Cardiac fibroblast (primary cell): ENCODE measurements around the gene SLC5A12.

Experiments used
- DNase-seq, 2 donors: peaks; one replicate each; pipeline versions ENCODE4 v3.0.0 to v3.0.0-alpha.2; 2010; ENCODE audit warnings: low read depth in 2 of 2
- H3K4me3 ChIP-seq, 2 donors: replicated peaks in 1 of 2; 1 replicate in 1 of 2; 2 replicates in 1 of 2; pipeline ENCODE4 v1.5.1; 2011; ENCODE audit warnings: low read depth in 2 of 2, low read length in 2 of 2, mild to moderate bottlenecking in 2 of 2, moderate library complexity in 1 of 2
- CTCF ChIP-seq: IDR thresholded peaks from one replicate; pipeline ENCODE4 v1.5.1; 2011; ENCODE audit warnings: low read depth, mild to moderate bottlenecking, low read length, inconsistent platforms

SLC5A12 gene

GRCh38 chr11:26761361-26761809 lies 39.5 kb upstream of the SLC5A12 start:
- H3K4me3 ChIP-seq: no peak overlapping the region
- DNase-seq: peak; percentile 6 to 42
- TF ChIP-seq CTCF: no peak

DNA sequence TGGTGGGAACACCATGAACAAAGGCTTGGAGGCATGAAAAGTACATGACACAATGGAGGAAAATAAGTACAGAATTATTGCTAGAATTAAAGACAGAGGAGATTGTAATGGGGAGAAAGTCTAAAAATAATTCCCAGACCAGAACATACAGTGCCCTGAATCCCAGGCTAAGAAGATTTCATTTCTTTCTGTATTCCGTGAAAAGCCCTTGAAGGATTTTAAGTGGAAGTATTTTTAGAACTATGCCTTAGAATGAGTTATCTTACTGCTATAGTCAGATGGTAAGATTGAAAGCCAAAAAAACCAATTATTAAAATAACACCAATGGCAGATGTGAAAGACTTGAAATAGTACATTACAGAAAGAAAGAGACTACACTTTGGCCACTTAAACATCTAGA lies 36.1 kb upstream of the SLC5A12 start:
- no peak for DNase-seq
- no peak for TF ChIP-seq CTCF
- H3K4me3 ChIP-seq: no peak overlapping the region

DNA sequence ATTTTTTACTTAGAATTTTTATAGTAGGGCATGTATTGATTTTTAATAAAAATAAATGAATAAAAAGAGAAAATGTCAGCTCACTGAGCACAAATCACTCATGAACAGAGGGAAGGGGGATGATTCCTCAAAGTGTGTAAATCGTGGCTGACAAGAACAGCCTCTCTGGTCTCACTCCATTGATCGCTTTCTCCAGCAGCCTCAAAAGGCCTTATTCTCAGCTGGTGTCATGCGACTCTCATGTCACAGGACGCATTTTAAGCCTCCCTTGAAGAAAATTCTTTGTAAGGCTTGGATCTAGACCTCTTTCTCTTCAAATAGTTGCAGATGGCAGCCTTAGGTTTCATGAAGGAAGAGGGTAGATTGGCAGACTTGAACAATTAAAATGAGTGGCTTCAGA lies 33.9 kb upstream of the SLC5A12 start:
- TF ChIP-seq CTCF: no peak
- no peak for DNase-seq
- H3K4me3 ChIP-seq: no peak overlapping the region

- no peak overlapping the region for H3K4me3 ChIP-seq
- peak; percentile 83 to 89 for DNase-seq
- peak; percentile 64 for TF ChIP-seq CTCF
Observed at GRCh38 chr11:26753723-26754504, 32.1 kb upstream of the SLC5A12 start.

DNA sequence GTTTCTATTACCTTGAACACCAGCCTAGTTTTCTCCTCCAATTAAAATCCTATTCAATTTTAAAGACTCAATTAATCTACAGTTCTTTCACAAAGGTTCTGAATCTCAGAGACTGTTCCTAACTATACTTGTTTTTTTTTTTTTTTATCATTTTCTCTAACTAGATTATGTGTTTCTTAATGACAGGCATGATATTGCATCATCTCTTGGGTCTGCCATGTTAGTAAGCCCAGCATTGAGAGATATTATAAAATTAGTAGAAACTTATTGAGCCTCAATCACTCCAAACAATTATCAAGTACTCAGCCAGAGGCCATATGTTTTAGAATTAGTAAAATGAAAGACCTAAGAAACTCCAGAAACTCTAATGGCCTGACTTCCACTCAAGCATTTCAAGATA lies 28.1 kb upstream of the SLC5A12 start:
- H3K4me3 ChIP-seq: no peak overlapping the region
- no peak for DNase-seq
- TF ChIP-seq CTCF: no peak

DNA sequence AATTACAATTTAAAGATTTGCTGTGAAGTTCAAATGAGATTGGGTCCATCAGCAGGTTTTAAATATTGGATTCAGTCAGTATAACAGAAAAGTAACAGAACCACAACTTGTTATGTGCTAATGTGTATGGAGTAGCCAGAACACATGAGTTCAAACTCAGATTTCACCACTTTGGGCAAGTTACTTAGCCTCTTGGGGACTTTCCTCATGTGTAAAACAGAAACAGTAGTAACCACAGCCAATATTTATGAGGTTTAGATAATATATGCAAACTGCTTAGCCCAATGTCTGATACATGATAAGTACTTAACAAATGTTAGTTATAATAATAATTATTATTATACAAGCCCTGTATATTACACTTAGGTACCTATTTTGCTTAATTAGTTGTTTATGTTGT lies 21.8 kb upstream of the SLC5A12 start:
- no peak for TF ChIP-seq CTCF
- H3K4me3 ChIP-seq: no peak overlapping the region
- DNase-seq: no peak

DNA sequence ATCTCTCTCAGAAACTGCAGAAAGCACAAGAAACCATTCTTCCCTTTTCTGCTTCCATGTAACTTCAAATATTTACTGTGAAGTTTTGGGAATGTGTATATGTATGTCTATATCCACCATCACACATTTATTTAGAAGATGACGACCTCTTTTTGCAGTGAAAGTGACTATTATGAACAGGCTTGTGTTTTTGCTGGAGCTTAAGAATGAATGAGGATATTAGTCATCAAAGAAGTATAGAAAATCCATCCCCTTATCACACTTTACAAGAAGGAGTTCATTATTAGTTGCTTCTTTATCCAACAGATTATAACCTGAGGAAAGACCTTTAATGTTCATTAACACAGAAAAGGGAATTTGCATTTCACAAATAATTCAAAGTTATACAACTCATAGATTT lies 21.1 kb upstream of the SLC5A12 start:
- H3K4me3 ChIP-seq: no peak overlapping the region
- no peak for TF ChIP-seq CTCF
- peak in 1 of 2 donors; percentile 25 for DNase-seq
